ENCODE measurements around the gene PLPP6. TPM values are rescaled to one million over a fixed set of nuclear protein-coding genes. Genes with fewer than 3 reads are reported as not detected.

PLPP6 gene
- total and polyA plus RNA-seq, 2 of the 13 experiments (the other 11 are each of a cell fraction or from before 2014, with no cell fraction given) = 12.1 to 15.5 TPM

- TF ChIP-seq TFAP4 (IDR thresholded peaks at IDR 0.05; ENCODE audit: borderline replicate concordance, low read depth) (peak; percentile 82; the same call in 1 of the 2 replicates), ZNF660 (CRISPR knock-in tag; IDR thresholded peaks at IDR 0.05; ENCODE audit: borderline replicate concordance, low read depth) (no peak), HNRNPK (IDR thresholded peaks at IDR 0.05; ENCODE audit: low read depth, low read length, poor library complexity, severe bottlenecking) (peak; percentile 84), ZBTB20 (CRISPR knock-in tag; IDR thresholded peaks at IDR 0.05; ENCODE audit: borderline replicate concordance, low read depth) (no peak), TARDBP (CRISPR knock-in tag; IDR thresholded peaks at IDR 0.05) (0 out of 2 replicates have a peak, but pooled peaks have one; percentile 14), SNAI1 (CRISPR knock-in tag; IDR thresholded peaks at IDR 0.05; ENCODE audit: borderline replicate concordance) (no peak), ZNF20 (CRISPR knock-in tag; IDR thresholded peaks at IDR 0.05) (no peak), BRCA1 (CRISPR knock-in tag; IDR thresholded peaks at IDR 0.05) (0 out of 2 replicates have a peak, but pooled peaks have one; percentile 20), ZNF749 (CRISPR knock-in tag; IDR thresholded peaks at IDR 0.05; ENCODE audit: borderline replicate concordance) (0 out of 2 replicates have a peak, but pooled peaks have one; percentile 9), ZBTB42 (CRISPR knock-in tag; IDR thresholded peaks at IDR 0.05) (peak; percentile 56; the same call in 1 of the 2 replicates), ONECUT2 (CRISPR knock-in tag; IDR thresholded peaks at IDR 0.05) (peak; percentile 41; the same call in 1 of the 2 replicates), ZKSCAN8 (CRISPR knock-in tag; IDR thresholded peaks at IDR 0.05; ENCODE audit: borderline replicate concordance) (peak; percentile 22; the same call in 1 of the 2 replicates), GABPB1 (CRISPR knock-in tag; IDR thresholded peaks at IDR 0.05) (peak; percentile 94), CEBPB (IDR thresholded peaks at IDR 0.05; ENCODE audit: borderline replicate concordance, low read depth, low read length) (peak; percentile 91), ZNF263 (CRISPR knock-in tag; IDR thresholded peaks at IDR 0.05) (peak; percentile 65; the same call in 1 of the 2 replicates), ZSCAN21 (CRISPR knock-in tag; IDR thresholded peaks at IDR 0.05; ENCODE audit: borderline replicate concordance) (peak; percentile 54; the same call in 1 of the 2 replicates)
- TF ChIP-seq, protein P1, sequence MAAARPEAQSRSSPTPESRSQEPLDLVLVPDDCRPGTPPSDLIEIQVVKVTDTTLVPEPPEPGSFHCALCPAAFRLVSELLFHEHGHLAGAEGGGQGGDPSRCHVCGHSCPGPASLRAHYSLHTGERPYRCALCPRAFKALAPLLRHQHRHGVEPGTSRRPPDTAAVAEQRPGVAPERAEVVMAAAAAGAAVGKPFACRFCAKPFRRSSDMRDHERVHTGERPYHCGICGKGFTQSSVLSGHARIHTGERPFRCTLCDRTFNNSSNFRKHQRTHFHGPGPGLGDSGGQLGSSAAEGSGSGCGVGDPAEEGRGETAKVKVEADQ (CRISPR knock-in tag; IDR thresholded peaks at IDR 0.05; ENCODE audit: borderline replicate concordance) = peak; percentile 66; the same call in 1 of the 2 replicates
- TF ChIP-seq, protein P2, sequence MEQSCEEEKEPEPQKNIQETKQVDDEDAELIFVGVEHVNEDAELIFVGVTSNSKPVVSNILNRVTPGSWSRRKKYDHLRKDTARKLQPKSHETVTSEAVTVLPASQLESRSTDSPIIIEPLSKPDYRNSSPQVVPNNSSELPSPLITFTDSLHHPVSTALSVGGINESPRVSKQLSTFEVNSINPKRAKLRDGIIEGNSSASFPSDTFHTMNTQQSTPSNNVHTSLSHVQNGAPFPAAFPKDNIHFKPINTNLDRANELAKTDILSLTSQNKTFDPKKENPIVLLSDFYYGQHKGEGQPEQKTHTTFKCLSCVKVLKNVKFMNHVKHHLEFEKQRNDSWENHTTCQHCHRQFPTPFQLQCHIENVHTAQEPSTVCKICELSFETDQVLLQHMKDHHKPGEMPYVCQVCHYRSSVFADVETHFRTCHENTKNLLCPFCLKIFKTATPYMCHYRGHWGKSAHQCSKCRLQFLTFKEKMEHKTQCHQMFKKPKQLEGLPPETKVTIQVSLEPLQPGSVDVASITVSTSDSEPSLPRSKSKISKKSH (CRISPR knock-in tag; IDR thresholded peaks at IDR 0.05; ENCODE audit: borderline replicate concordance) = 0 out of 2 replicates have a peak, but pooled peaks have one; percentile 3
- TF ChIP-seq, protein P3, sequence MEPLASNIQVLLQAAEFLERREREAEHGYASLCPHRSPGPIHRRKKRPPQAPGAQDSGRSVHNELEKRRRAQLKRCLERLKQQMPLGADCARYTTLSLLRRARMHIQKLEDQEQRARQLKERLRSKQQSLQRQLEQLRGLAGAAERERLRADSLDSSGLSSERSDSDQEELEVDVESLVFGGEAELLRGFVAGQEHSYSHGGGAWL (CRISPR knock-in tag; IDR thresholded peaks at IDR 0.05) = peak; percentile 72
- TF ChIP-seq, protein P4, sequence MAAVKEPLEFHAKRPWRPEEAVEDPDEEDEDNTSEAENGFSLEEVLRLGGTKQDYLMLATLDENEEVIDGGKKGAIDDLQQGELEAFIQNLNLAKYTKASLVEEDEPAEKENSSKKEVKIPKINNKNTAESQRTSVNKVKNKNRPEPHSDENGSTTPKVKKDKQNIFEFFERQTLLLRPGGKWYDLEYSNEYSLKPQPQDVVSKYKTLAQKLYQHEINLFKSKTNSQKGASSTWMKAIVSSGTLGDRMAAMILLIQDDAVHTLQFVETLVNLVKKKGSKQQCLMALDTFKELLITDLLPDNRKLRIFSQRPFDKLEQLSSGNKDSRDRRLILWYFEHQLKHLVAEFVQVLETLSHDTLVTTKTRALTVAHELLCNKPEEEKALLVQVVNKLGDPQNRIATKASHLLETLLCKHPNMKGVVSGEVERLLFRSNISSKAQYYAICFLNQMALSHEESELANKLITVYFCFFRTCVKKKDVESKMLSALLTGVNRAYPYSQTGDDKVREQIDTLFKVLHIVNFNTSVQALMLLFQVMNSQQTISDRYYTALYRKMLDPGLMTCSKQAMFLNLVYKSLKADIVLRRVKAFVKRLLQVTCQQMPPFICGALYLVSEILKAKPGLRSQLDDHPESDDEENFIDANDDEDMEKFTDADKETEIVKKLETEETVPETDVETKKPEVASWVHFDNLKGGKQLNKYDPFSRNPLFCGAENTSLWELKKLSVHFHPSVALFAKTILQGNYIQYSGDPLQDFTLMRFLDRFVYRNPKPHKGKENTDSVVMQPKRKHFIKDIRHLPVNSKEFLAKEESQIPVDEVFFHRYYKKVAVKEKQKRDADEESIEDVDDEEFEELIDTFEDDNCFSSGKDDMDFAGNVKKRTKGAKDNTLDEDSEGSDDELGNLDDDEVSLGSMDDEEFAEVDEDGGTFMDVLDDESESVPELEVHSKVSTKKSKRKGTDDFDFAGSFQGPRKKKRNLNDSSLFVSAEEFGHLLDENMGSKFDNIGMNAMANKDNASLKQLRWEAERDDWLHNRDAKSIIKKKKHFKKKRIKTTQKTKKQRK (IDR thresholded peaks at IDR 0.05; ENCODE audit: low read length) = no peak
Measured at GRCh38 chr9:4662108-4662988, at the start of gene PLPP6 (continued).

All from HepG2 (cell line).